ENCODE data around the gene KCNJ6. TPM values are rescaled to one million over a fixed set of nuclear protein-coding genes. Genes with fewer than 3 reads are reported as not detected.
A peak's percentile ranks its signal among the peaks of the same experiment; 100 is the strongest.

KCNJ6 gene
- total RNA-seq, 1 experiment from 2014 or later, result 1.2 TPM

GRCh38 chr21:37631319-37632117 is 284.7 kb downstream of the KCNJ6 start:
- Histone ChIP-seq H2BK120ac (ENCODE audit: low read depth, low read length, poor library complexity, severe bottlenecking) (peak overlapping the region; percentile 23), H4K8ac (replicated peaks; ENCODE audit: insufficient read length, low read depth, low read length) (no peak overlapping the region), H3K14ac (ENCODE audit: insufficient read depth, low read length) (peak overlapping the region; percentile 92), H3K4me1 (ENCODE audit: insufficient read depth, low read length) (peaks cover 6% of the 10 kb centered on the region; the same call in 1 of the 2 replicates), H3K23me2 (ENCODE audit: insufficient read length, low read depth, low read length, poor library complexity, severe bottlenecking) (no peaks in the 10 kb centered on the region), H2BK5ac (ENCODE audit: insufficient read length, low read length) (peak overlapping the region; percentile 36), H3K79me2 (ENCODE audit: insufficient read depth, low read length) (no peaks in the 10 kb centered on the region), H2BK15ac (ENCODE audit: low read depth, low read length) (no peak overlapping the region), H3K79me1 (ENCODE audit: insufficient read depth, low read depth, low read length, poor library complexity, severe bottlenecking) (no peaks in the 10 kb centered on the region), H2BK20ac (ENCODE audit: low read depth, low read length, poor library complexity, severe bottlenecking) (no peak overlapping the region), H3T11ph (ENCODE audit: low read length) (no peak overlapping the region), H3K4me2 (ENCODE audit: insufficient read depth, insufficient read length, low read length) (peak overlapping the region; percentile 65), H3K4ac (ENCODE audit: low read depth, low read length) (no peak overlapping the region), H3K9me3 (ENCODE audit: control insufficient read depth, low read depth, low read length) (no peaks in the 10 kb centered on the region), H2AFZ (ENCODE audit: low read length) (peak overlapping the region; percentile 78), H3K18ac (ENCODE audit: insufficient read length, low read depth, low read length) (peak overlapping the region; percentile 83), H4K20me1 (ENCODE audit: control insufficient read depth, insufficient read depth, insufficient read length) (no peaks in the 10 kb centered on the region), H4K91ac (ENCODE audit: insufficient read length, low read depth, low read length) (no peak overlapping the region), H4K5ac (ENCODE audit: insufficient read length, low read depth, low read length) (no peak overlapping the region), H3K27me3 (ENCODE audit: insufficient read depth, low read length) (no peaks in the 10 kb centered on the region), H3K27ac (ENCODE audit: insufficient read length, low read depth, low read length) (peak overlapping the region; percentile 89), H3K56ac (ENCODE audit: insufficient read length, low read depth, low read length) (no peak overlapping the region), H3K23ac (ENCODE audit: insufficient read length, low read depth, low read length) (no peak overlapping the region), H3K9ac (ENCODE audit: extremely low read depth, insufficient read length, low read length) (peak overlapping the region; percentile 25), H2BK12ac (ENCODE audit: insufficient read length, low read depth, low read length) (no peak overlapping the region), H2AK5ac (ENCODE audit: insufficient read length, low read length) (no peak overlapping the region)
- peaks cover 30 to 41% of the 10 kb centered on the region in 2 experiments for H3K4me1 Mint-ChIP-seq
- H3K27ac Mint-ChIP-seq, result peak overlapping the region; percentile 96 to 97 (median 97)
- no CpG with 5 or more reads among the region's 12 CpGs for WGBS (ENCODE audit: extremely low coverage, insufficient read length, low lambda C conversion rate)
- H3K27me3 Mint-ChIP-seq (ENCODE audit: low read depth), result no peaks in the 10 kb centered on the region
- H3K4me3 Mint-ChIP-seq, result peak overlapping the region; percentile 37 to 59; a peak in 4 of 5 replicates
- H3K36me3 Mint-ChIP-seq (ENCODE audit: insufficient read depth in 1 of 3, low read depth in 3 of 3), result peaks cover 6 to 44% (median 18%) of the 10 kb centered on the region in 3 experiments; a peak in 6 of 7 replicates
- TF ChIP-seq, protein P1, sequence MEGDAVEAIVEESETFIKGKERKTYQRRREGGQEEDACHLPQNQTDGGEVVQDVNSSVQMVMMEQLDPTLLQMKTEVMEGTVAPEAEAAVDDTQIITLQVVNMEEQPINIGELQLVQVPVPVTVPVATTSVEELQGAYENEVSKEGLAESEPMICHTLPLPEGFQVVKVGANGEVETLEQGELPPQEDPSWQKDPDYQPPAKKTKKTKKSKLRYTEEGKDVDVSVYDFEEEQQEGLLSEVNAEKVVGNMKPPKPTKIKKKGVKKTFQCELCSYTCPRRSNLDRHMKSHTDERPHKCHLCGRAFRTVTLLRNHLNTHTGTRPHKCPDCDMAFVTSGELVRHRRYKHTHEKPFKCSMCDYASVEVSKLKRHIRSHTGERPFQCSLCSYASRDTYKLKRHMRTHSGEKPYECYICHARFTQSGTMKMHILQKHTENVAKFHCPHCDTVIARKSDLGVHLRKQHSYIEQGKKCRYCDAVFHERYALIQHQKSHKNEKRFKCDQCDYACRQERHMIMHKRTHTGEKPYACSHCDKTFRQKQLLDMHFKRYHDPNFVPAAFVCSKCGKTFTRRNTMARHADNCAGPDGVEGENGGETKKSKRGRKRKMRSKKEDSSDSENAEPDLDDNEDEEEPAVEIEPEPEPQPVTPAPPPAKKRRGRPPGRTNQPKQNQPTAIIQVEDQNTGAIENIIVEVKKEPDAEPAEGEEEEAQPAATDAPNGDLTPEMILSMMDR (conservative IDR thresholded peaks at IDR 0.05), result no peak
- DNase-seq, result peak; percentile 63
- H3K9me3 Mint-ChIP-seq, result peaks cover 25 to 29% of the 10 kb centered on the region in 2 experiments

All from H9 (cell line).